A549 (cell line): Measurements from ENCODE around the gene BANP. TPM values are rescaled to one million over a fixed set of nuclear protein-coding genes. Genes with fewer than 3 reads are reported as not detected.

Experiments
- ATAC-seq, 2 experiments: fragments of 200-7000 bp in 1 of 2; fragments of >200 bp in 1 of 2; cut with Nextera tagmentation in 1 of 2; cut with Tn5 transposase in 1 of 2; 3 replicates each; pipeline versions ENCODE4 v1.8.0 to v1.9.1; 2018 to 2020; ENCODE audit warnings: mild to moderate bottlenecking in 1 of 2, moderate library complexity in 1 of 2
- CTCF ChIA-PET: fragments of 300-600 bp; sonication (Branson Sonifier 250); formaldehyde crosslinking; extraction: SDS; loops from one replicate; lab custom pipeline; 2021; ENCODE audit warnings: antibody characterized with exemption, inconsistent platforms; lab: Yijun Ruan, JAX
- POLR2A ChIA-PET: fragments of 350-600 bp; formaldehyde crosslinking; extraction: SDS; loops from one replicate; lab custom pipeline; 2021; ENCODE audit warnings: antibody characterized with exemption, inconsistent platforms; lab: Yijun Ruan, JAX
- DNase-seq, 2 experiments: peaks; one replicate each; pipeline versions ENCODE4 v3.0.0 to v3.0.0-alpha.2; 2011 to 2016; ENCODE audit warnings: low read depth in 1 of 2, low spot score in 1 of 2
- FAIRE-seq: peaks from 2 replicates; lab custom pipeline; 2011; peaks lifted over from hg19 to GRCh38; lab: Jason Lieb, UNC
- H3K27ac ChIP-seq, 2 experiments: fragments of >200 bp; sonication (Bioruptor Twin); formaldehyde crosslinking; 3 replicates each; pipeline ENCODE4 v1.5.1; 2016 to 2017
- H3K4me1 ChIP-seq: fragments of >200 bp; sonication (Bioruptor Twin); formaldehyde crosslinking; 3 replicates; pipeline ENCODE4 v1.6.1; 2016
- H3K4me2 ChIP-seq: fragments of >200 bp; sonication (Bioruptor Twin); formaldehyde crosslinking; 3 replicates; pipeline ENCODE4 v1.6.1; 2016
- H3K4me3 ChIP-seq: fragments of >200 bp; sonication (Bioruptor Twin); formaldehyde crosslinking; 3 replicates; pipeline ENCODE4 v1.5.1; 2016
- H3K9me3 ChIP-seq: fragments of >200 bp; sonication (Bioruptor Twin); formaldehyde crosslinking; 3 replicates; pipeline ENCODE4 v1.6.1; 2016
- CEBPB ChIP-seq, 2 experiments: fragments of >200 bp in 1 of 2; sonication (Bioruptor Twin) in 1 of 2; formaldehyde crosslinking in 1 of 2; IDR thresholded peaks; 2 replicates each; pipeline ENCODE4 v1.6.1; 2012 to 2016
- CHD2 ChIP-seq: fragments of 150-350 bp; IDR thresholded peaks from 2 replicates; pipeline ENCODE4 v1.6.1; 2014; ENCODE audit warnings: low read length; ENCODE audit not compliant: partially characterized antibody
- CTCF ChIP-seq: fragments of >200 bp; sonication (Bioruptor Twin); formaldehyde crosslinking; IDR thresholded peaks from 3 replicates; pipeline ENCODE4 v1.5.1; 2016
- EP300 ChIP-seq, 2 experiments: fragments of >200 bp; sonication (Bioruptor Twin); formaldehyde crosslinking; IDR thresholded peaks; 2 replicates in 1 of 2; 3 replicates in 1 of 2; pipeline ENCODE4 v1.6.1; 2016 to 2017
- ESRRA ChIP-seq: fragments of 150-350 bp; IDR thresholded peaks from 2 replicates; pipeline ENCODE4 v1.6.1; 2014; ENCODE audit warnings: mild to moderate bottlenecking, low read length, borderline replicate concordance
- FOXS1 ChIP-seq: fragments of 250-450 bp; sonication (Bioruptor Pico); IDR thresholded peaks from 2 replicates; pipeline ENCODE4 v1.5.0; 2020; ENCODE audit warnings: mild to moderate bottlenecking, moderate library complexity
- GATA3 ChIP-seq: IDR thresholded peaks from 2 replicates; pipeline ENCODE4 v1.6.1; 2012; ENCODE audit warnings: borderline replicate concordance
- HOXA7 ChIP-seq: fragments of 250-450 bp; sonication (Bioruptor Pico); IDR thresholded peaks from 2 replicates; pipeline ENCODE4 v1.5.0; 2020; ENCODE audit warnings: mild to moderate bottlenecking, moderate library complexity
- HOXB13 ChIP-seq: fragments of 250-450 bp; sonication (Bioruptor Pico); IDR thresholded peaks from 2 replicates; pipeline ENCODE4 v1.5.0; 2020; ENCODE audit warnings: low read depth, mild to moderate bottlenecking, moderate library complexity
- JUNB ChIP-seq: fragments of >200 bp; sonication (Bioruptor Twin); formaldehyde crosslinking; IDR thresholded peaks from 2 replicates; pipeline ENCODE4 v1.6.1; 2016
- KDM5A ChIP-seq: fragments of 200-600 bp; sonication (generic); IDR thresholded peaks from 2 replicates; pipeline ENCODE4 v1.6.1; 2016; ENCODE audit warnings: antibody characterized with exemption, mild to moderate bottlenecking
- MAFK ChIP-seq: fragments of 450-650 bp; IDR thresholded peaks from 2 replicates; pipeline ENCODE4 v1.6.1; 2014; ENCODE audit not compliant: partially characterized antibody
- MAZ ChIP-seq: fragments of 150-350 bp; IDR thresholded peaks from 2 replicates; pipeline ENCODE4 v1.6.1; 2014; ENCODE audit warnings: antibody characterized with exemption, low read depth, low read length, borderline replicate concordance
- MYC ChIP-seq: IDR thresholded peaks from 2 replicates; pipeline ENCODE4 v1.6.1; 2012; ENCODE audit warnings: mild to moderate bottlenecking, inconsistent platforms, low read length, improper control_type of control experiment, borderline replicate concordance
- PBX3 ChIP-seq: IDR thresholded peaks from 2 replicates; pipeline ENCODE4 v1.6.1; 2012
- PHF8 ChIP-seq: fragments of 200-600 bp; sonication (generic); IDR thresholded peaks from 2 replicates; pipeline ENCODE4 v1.6.1; 2016; ENCODE audit warnings: low read depth, mild to moderate bottlenecking, antibody characterized with exemption, moderate library complexity, borderline replicate concordance
- POLR2A ChIP-seq: IDR thresholded peaks from 2 replicates; pipeline ENCODE4 v1.6.1; 2012; ENCODE audit warnings: mild to moderate bottlenecking, low read length
- POLR2AphosphoS2 ChIP-seq: conservative IDR thresholded peaks from 2 replicates; pipeline ENCODE4 v1.6.1; 2012; ENCODE audit warnings: low read length, improper control_type of control experiment, inconsistent platforms
- RAD21 ChIP-seq, 2 experiments: fragments of >200 bp in 1 of 2; sonication (Bioruptor Twin) in 1 of 2; formaldehyde crosslinking in 1 of 2; IDR thresholded peaks in 1 of 2; conservative IDR thresholded peaks in 1 of 2; 2 replicates in 1 of 2; 3 replicates in 1 of 2; pipeline ENCODE4 v1.6.1; 2012 to 2018; ENCODE audit warnings: inconsistent platforms in 1 of 2
- RCOR1 ChIP-seq: fragments of 150-350 bp; IDR thresholded peaks from 2 replicates; pipeline ENCODE4 v1.6.1; 2014; ENCODE audit warnings: antibody characterized with exemption, low read length, low read depth
- RFX5 ChIP-seq: fragments of 450-650 bp; IDR thresholded peaks from 2 replicates; pipeline ENCODE4 v1.7.1; 2014; ENCODE audit warnings: antibody characterized with exemption, mild to moderate bottlenecking, moderate library complexity
- SREBF2 ChIP-seq: fragments of 450-650 bp; IDR thresholded peaks from 2 replicates; pipeline ENCODE4 v1.6.1; 2014; ENCODE audit warnings: mild to moderate bottlenecking, moderate library complexity
- TFCP2L1 ChIP-seq: fragments of 250-450 bp; sonication (Bioruptor Pico); IDR thresholded peaks from 2 replicates; pipeline ENCODE4 v1.5.0; 2021; ENCODE audit warnings: mild to moderate bottlenecking
- ZNF302 ChIP-seq: fragments of 250-450 bp; sonication (Bioruptor Pico); IDR thresholded peaks from 2 replicates; pipeline ENCODE4 v1.9.0; 2021; ENCODE audit warnings: inconsistent platforms, mild to moderate bottlenecking, moderate library complexity
- WGBS: methylation state at CpG from one replicate; pipeline ENCODE4 v1.1.6; 2017; ENCODE audit errors: missing lambda C conversion rate; 5-methylcytosine and 5-hydroxymethylcytosine counted together
- polyA plus RNA-seq, 4 experiments: library from polyadenylated mRNA; depleted of rRNA in 3 of 4; stranded (reverse); fragments of >200 nt; fragmentation: RNase III in 1 of 4; extraction: RNeasy Plus Mini Kit Qiagen cat#74134 plus additional on column Dnase treatment in 1 of 4; gene quantifications; 2 replicates in 3 of 4; 3 replicates in 1 of 4; pipeline ENCODE4 v1.2.3, GENCODE V29; 2011 to 2017
- TF ChIP-seq, protein P1 (sequence below): fragments of >200 bp; sonication (Bioruptor Twin); formaldehyde crosslinking; IDR thresholded peaks from 2 replicates; pipeline ENCODE4 v1.6.1; 2016
- TF ChIP-seq, protein P2 (sequence below): fragments of 450-650 bp; IDR thresholded peaks from 2 replicates; pipeline ENCODE4 v1.6.1; 2014; ENCODE audit warnings: antibody characterized with exemption
- TF ChIP-seq, protein P3 (sequence below): IDR thresholded peaks from 2 replicates; pipeline ENCODE4 v1.6.1; 2012; ENCODE audit warnings: low read depth, borderline replicate concordance
- TF ChIP-seq, protein P4 (sequence below): IDR thresholded peaks from 2 replicates; pipeline ENCODE4 v1.6.1; 2012

BANP gene
- polyA plus RNA-seq, 2 of the 4 experiments (the other 2 are of a cell fraction), result 17.1 to 17.2 TPM

GRCh38 chr16:87960852-87961251 lies 9.6 kb downstream of the BANP start:
- Histone ChIP-seq H3K4me2 (no peak overlapping the region), H3K9me3 (no peaks in the 10 kb centered on the region), H3K27ac (no peak overlapping the region), H3K4me3 (no peak overlapping the region), H3K4me1 (peaks cover 3% of the 10 kb centered on the region; the same call in 1 of the 3 replicates)
- no peak for DNase-seq
- FAIRE-seq, result no peak
- 94% methylated on average over 8 of the region's 8 CpGs for WGBS
- ChIA-PET POLR2A (no interaction called here), CTCF (interaction anchor here (0.8 to 1.1 kb wide), 3 partner anchors 10 to 371 kb away, joined by 3 to 4 read pairs (median 4); partner anchors contain the start of gene BANP)
- ATAC-seq, result no peak
- TF ChIP-seq FOXS1 (CRISPR knock-in tag) (no peak), PBX3 (no peak), JUNB (no peak), KDM5A (no peak), HOXA7 (CRISPR knock-in tag) (no peak), MAZ (no peak), RFX5 (no peak), MAFK (no peak), GATA3 (no peak), EP300 (IDR thresholded peaks at IDR 0.05) (no peak), ZNF302 (CRISPR knock-in tag) (no peak), TFCP2L1 (CRISPR knock-in tag) (no peak), CHD2 (no peak)
- TF ChIP-seq, protein P1, sequence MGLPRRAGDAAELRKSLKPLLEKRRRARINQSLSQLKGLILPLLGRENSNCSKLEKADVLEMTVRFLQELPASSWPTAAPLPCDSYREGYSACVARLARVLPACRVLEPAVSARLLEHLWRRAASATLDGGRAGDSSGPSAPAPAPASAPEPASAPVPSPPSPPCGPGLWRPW, result no peak

- 80% methylated on average over 4 of the region's 4 CpGs for WGBS
Observed at GRCh38 chr16:87961623-87962022, 10.4 kb downstream of the BANP start.

More at GRCh38 chr16:87961623-87962022, 10.4 kb downstream of the BANP start:
- H3K4me2 ChIP-seq, result no peak overlapping the region
- no peak for ATAC-seq
- ChIA-PET POLR2A (no interaction called here), CTCF (interaction anchor here (0.9 kb wide), 1 partner anchor 372 kb away, joined by 3 read pairs; no protein-coding TSS in a partner anchor)
- no peaks in the 10 kb centered on the region for H3K4me1 ChIP-seq
- no peak for DNase-seq
- no peak for FAIRE-seq
- no peak overlapping the region for H3K4me3 ChIP-seq
- no peak overlapping the region for H3K27ac ChIP-seq
- TF ChIP-seq POLR2AphosphoS2, result no peak
- no peak for TF ChIP-seq SREBF2
- no peak for TF ChIP-seq RAD21 (conservative IDR thresholded peaks at IDR 0.05 in 1 of 2, IDR thresholded peaks at IDR 0.05 in 1 of 2)
- TF ChIP-seq, protein P2, sequence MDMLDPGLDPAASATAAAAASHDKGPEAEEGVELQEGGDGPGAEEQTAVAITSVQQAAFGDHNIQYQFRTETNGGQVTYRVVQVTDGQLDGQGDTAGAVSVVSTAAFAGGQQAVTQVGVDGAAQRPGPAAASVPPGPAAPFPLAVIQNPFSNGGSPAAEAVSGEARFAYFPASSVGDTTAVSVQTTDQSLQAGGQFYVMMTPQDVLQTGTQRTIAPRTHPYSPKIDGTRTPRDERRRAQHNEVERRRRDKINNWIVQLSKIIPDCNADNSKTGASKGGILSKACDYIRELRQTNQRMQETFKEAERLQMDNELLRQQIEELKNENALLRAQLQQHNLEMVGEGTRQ, result no peak
- TF ChIP-seq TFCP2L1 (CRISPR knock-in tag), result no peak
- TF ChIP-seq RCOR1, result no peak
- TF ChIP-seq JUNB, result no peak
- no peak for TF ChIP-seq HOXB13 (CRISPR knock-in tag)
- no peak for TF ChIP-seq CHD2
- TF ChIP-seq, protein P3, sequence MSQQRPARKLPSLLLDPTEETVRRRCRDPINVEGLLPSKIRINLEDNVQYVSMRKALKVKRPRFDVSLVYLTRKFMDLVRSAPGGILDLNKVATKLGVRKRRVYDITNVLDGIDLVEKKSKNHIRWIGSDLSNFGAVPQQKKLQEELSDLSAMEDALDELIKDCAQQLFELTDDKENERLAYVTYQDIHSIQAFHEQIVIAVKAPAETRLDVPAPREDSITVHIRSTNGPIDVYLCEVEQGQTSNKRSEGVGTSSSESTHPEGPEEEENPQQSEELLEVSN, result no peak
- no peak for TF ChIP-seq GATA3
- no peak for TF ChIP-seq CEBPB (IDR thresholded peaks at IDR 0.05)
- TF ChIP-seq PHF8, result no peak
- no peak for TF ChIP-seq POLR2A
- TF ChIP-seq, protein P4, sequence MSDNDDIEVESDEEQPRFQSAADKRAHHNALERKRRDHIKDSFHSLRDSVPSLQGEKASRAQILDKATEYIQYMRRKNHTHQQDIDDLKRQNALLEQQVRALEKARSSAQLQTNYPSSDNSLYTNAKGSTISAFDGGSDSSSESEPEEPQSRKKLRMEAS, result no peak
- TF ChIP-seq ESRRA, result no peak
- TF ChIP-seq MYC, result no peak
- no peak for TF ChIP-seq CTCF
- no peaks in the 10 kb centered on the region for H3K9me3 ChIP-seq
